NCI-H187 treated with DMSO at 0.1 percent for 48 hours (cell line): ENCODE data around the gene PTPRN2.

ENCODE experiments used
- DNase-seq: peaks from one replicate; lab custom pipeline; 2025; lab: John Stamatoyannopoulos, UW

Gene PTPRN2

GRCh38 chr7:158112571-158113320 is 474.9 kb downstream of the PTPRN2 start:
- DNase-seq = no peak

GRCh38 chr7:158111906-158112570 is 475.6 kb downstream of the PTPRN2 start:
- no peak for DNase-seq

GRCh38 chr7:158111049-158111751 is 476.4 kb downstream of the PTPRN2 start:
- DNase-seq = peak; percentile 72

DNA sequence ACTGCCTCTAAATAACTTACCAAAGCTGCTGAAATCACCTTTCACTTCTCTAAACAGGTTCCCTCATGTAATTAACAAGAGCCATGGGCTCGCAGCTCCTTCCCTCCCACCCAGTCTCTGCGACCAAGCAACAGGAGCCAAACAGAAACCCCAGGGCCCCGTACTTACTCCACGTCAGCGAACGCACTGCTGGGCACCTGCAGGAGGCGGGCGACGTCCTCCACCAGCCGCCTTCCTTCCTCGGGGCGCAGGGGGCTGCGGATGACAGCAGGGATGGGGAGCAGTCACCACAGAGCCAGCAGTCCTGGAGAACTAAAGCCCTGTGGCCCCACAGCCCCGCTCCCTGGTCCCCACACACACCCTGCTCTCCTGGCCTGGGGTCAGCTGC is 477.0 kb downstream of the PTPRN2 start:
- DNase-seq = no peak

- no peak for DNase-seq
Observed at GRCh38 chr7:158110034-158110590, 477.5 kb downstream of the PTPRN2 start.

DNA sequence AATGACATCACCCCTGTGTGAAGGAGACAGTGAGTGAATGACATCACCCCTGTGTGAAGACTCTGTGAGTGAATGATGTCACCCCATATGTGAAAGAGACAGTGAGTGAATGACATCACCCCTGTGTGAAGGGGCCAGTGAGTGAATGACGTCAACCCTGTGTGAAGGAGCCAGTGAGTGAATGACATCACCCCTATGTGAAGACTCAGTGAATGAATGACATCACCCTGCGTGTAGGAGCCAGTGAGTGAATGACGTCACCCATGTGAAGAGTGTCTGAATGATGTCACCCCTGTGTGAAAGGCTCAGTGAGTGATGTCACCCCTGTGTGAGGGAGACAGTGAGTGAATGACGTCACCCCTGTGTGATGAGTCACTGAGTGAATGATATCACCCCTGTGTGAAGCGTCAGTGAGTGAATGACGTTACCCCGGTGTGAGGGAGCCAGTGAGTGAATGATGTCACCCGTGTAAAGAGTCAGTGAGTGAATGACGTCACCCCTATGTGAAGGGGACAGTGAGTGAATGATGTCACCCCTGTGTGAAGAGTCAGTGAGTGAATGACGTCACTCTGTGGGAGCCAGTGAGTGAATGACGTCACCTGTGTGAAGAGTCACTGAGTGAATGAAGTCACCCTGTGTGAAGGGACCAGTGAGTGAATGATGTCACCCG is 478.1 kb downstream of the PTPRN2 start:
- DNase-seq = no peak

- no peak for DNase-seq
Observed at GRCh38 chr7:158108646-158109293, 478.9 kb downstream of the PTPRN2 start.

- peak; percentile 48 for DNase-seq
Observed at GRCh38 chr7:158107806-158108205, 479.8 kb downstream of the PTPRN2 start.

GRCh38 chr7:158106272-158106671 is 481.4 kb downstream of the PTPRN2 start:
- no peak for DNase-seq

DNA sequence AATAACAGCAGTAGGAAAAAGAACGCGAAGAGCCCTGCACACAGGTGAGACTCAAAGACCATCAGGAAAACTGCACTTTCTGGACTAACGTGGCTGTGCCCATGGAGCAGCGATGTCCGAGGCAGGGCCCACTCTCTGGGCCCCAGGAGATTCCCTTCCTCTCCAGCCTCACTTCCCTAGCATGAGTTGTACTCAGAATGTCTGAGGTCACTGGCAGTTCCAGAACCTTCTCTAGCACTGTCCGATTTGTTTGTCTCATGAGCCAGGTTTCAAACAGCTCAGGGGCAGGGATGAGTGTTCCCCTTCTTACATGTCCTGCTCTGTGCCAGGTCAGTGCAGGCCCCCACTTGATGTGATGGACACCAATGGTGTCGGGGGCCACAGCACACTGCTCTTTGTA is 484.2 kb downstream of the PTPRN2 start:
- no peak for DNase-seq

DNA sequence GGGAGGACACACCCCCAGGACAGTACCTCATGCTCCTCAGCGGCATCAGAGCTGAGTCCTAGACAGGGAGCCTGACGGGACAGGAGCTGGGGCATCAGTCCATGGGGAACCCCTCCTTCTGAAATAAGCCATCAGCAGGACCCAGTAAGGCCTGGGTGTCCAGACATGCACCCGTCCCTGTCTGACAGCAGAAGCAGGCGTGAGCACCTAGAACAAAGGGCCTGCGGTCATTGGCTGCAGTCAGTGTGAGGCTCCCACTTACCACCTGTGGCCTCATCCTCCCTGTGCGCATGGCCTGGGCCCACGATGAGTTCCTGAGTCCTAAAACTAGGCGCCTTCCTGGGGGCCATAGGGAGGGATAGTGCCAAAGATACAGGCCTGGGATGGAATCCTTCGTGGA is 484.7 kb downstream of the PTPRN2 start:
- DNase-seq = no peak

- DNase-seq = no peak
Observed at GRCh38 chr7:158101821-158102450, 485.7 kb downstream of the PTPRN2 start.

GRCh38 chr7:158098125-158099030 is 489.2 kb downstream of the PTPRN2 start:
- no peak for DNase-seq

- DNase-seq = no peak
Observed at GRCh38 chr7:158097453-158098124, 490.0 kb downstream of the PTPRN2 start.

- no peak for DNase-seq
Observed at GRCh38 chr7:158097106-158097452, 490.5 kb downstream of the PTPRN2 start.

- DNase-seq = no peak
Observed at GRCh38 chr7:158096582-158096981, 491.0 kb downstream of the PTPRN2 start.

GRCh38 chr7:158094671-158095226 is 492.9 kb downstream of the PTPRN2 start:
- DNase-seq = no peak

DNA sequence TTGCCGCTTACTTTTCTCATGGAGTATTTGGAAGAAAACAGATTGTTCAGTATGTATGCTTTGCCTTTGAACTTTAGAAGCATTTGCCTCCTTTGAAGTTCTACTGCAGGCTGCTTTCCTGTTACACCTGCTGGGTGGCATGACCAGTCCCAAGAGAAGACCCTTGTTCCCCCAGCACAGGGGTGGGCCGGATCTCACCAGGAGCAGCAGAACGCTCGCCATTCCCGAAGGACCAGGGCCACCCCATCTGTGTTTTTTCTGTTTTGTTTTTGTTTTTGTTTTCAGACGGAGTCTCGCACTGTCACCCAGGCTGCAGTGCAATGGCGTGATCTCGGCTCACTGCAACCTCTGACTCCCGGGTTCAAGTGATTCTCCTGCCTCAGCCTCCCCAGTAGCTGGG is 493.6 kb downstream of the PTPRN2 start:
- no peak for DNase-seq

GRCh38 chr7:158093156-158093796 is 494.3 kb downstream of the PTPRN2 start:
- no peak for DNase-seq
